ENCODE results near the gene UCP3. TPM values are rescaled to one million over a fixed set of nuclear protein-coding genes. Genes with fewer than 3 reads are reported as not detected.

Gene UCP3
- total and polyA plus RNA-seq, 2 of the 8 experiments (the other 6 are each of a cell fraction or from before 2014, with no cell fraction given), result 0.85 to 1.3 TPM

GRCh38 chr11:73956876-73957653 is 51.8 kb downstream of the UCP3 start (continued):
- TF ChIP-seq CHD7 (IDR thresholded peaks at IDR 0.05; ENCODE audit: insufficient replicate concordance, low read length), result no peak
- no peak for TF ChIP-seq YY1 (IDR thresholded peaks at IDR 0.05; ENCODE audit: low read depth, low read length)
- TF ChIP-seq BACH1 (IDR thresholded peaks at IDR 0.05; ENCODE audit: low read length), result no peak
- TF ChIP-seq BRCA1 (IDR thresholded peaks at IDR 0.05; ENCODE audit: low read depth, low read length), result no peak
- TF ChIP-seq TCF12 (IDR thresholded peaks at IDR 0.05; ENCODE audit: low read depth, low read length), result no peak
- no peak for TF ChIP-seq MAFK (IDR thresholded peaks at IDR 0.05; ENCODE audit: low read depth, low read length)
- no peak for TF ChIP-seq CTCF (IDR thresholded peaks at IDR 0.05; ENCODE audit: control extremely low read depth in 1 of 3, insufficient read depth in 1 of 3, low read depth in 1 of 3, low read length in 3 of 3)
- no peak for TF ChIP-seq SIRT6 (IDR thresholded peaks at IDR 0.05; ENCODE audit: low read length)

Data from H1 (cell line).